G401.6 (cell line): ENCODE measurements around the gene OR1G1.
"Not testable (repeated sequence)": the region's sequence is repeated elsewhere in the genome, so short reads cannot be mapped to it uniquely, and the experiment has no call there.

Experiments
- FAIRE-seq: peaks from 2 replicates; lab custom pipeline; 2012; peaks lifted over from hg19 to GRCh38; lab: Jason Lieb, UNC

OR1G1 gene

DNA sequence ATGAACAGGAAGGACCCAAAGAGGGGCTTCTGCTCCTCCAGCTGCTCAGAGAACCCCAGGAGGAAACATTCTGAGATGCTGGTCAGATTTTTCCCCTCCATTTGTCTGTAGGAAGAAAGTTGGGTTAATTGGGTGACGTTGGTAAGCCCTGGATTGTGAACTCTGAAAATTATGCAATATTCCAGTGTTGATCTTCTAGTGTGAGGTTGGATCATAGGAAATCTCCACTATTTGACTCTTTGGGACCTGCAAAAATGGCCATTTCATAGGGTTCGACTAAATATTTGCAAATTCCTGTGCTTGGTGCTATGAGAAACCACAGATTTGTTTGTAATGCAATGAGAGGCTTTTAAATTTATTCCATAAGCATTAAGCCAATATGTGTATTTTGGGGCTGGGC lies at the start of gene OR1G1:
Gene OR1G1 (minus strand): TSS at position 101 of the 400 bp plus-strand sequence. CDS start 0 bp downstream, at position 101.
- no peak for FAIRE-seq

DNA sequence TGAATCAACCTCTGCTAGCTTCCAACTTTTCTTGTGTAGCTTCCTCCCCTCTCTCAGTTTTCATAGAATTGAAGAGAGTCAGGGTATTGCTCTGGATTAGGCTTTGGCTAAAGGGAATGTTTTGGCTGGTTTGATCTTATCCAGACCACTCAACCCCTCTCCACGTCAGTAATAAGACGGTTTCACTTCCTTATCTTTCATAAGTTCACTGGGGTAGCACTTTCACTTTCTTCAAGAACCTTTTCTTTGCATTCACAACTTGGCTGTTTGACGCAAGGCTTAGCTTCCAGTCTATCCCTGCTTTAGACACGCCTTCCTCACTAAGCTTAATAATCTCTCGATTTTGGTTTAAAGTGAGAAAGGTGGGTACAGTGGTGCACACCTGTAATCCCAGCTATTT lies 40.2 kb upstream of the OR1G1 start:
- FAIRE-seq, result no peak

GRCh38 chr17:3157218-3157617 lies 29.9 kb upstream of the OR1G1 start:
- no peak for FAIRE-seq

- not testable (repeated sequence) for FAIRE-seq
Measured at GRCh38 chr17:3137494-3137893, 10.1 kb upstream of the OR1G1 start.

GRCh38 chr17:3104322-3104721 lies 23.0 kb downstream of the OR1G1 start, which contains the start of gene OR1D2:
TSS of gene OR1D2 (minus strand) at chr17:3104422. CDS start at chr17:3092996, 11,426 bp downstream.
- FAIRE-seq, result no peak
